ENCODE measurements around the gene PLPPR2.
"Not testable (repeated sequence)": the region's sequence is repeated elsewhere in the genome, so short reads cannot be mapped to it uniquely, and the experiment has no call there.

PLPPR2 gene

DNA sequence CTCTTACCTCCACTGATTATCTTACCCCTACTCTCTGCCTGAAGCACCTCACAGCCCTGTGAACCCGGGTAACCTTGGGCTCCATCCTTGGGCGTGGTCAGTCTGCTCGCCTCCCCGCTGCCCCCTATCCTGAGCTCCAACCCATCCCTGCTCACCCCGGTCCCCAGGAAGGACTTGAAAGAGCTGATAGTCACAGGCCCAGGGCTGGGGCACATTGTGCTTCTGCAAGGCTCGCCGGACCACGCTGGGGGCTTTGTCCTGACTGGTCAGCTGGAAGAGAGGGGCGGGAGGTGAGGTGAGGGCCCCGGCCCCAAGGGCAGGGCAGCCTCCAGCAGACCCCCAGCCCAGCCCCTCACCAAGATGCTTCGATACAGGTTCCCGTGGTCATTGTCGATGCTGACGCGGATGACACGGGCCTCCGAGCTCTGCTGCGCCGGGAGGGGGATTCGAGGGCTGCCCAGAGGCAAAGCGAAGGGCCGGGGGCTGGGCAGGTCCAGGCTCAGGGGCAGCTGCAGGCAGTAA lies 41.9 kb downstream of the PLPPR2 start:
- DNase-seq (ENCODE audit: low spot score): no peak

- no peak for DNase-seq (ENCODE audit: low spot score)
These were observed 44.4 kb downstream of the PLPPR2 start for GRCh38 chr19:11399667-11400066.

DNA sequence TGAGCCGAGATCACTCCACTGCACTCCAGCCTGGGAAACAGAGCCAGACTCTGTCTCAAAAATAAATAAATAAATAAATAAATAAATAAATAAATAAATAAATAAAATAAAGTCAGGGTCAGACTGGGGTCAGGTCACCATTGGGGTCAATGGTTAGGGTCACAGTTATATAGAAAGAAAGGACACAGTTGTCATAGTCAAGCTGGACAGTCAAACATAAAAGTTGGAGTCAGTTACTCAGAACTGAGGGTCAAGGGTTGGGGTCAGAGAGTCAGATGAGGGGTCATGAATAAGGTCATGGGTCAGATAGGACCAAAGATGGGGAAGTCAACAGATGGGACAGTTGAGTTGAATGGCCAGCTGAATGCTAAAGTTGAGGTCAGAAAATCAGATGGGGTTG lies 45.6 kb downstream of the PLPPR2 start:
- no peak for DNase-seq (ENCODE audit: low spot score)

GRCh38 chr19:11401808-11402543 lies 46.7 kb downstream of the PLPPR2 start:
- no peak for DNase-seq (ENCODE audit: low spot score)

DNA sequence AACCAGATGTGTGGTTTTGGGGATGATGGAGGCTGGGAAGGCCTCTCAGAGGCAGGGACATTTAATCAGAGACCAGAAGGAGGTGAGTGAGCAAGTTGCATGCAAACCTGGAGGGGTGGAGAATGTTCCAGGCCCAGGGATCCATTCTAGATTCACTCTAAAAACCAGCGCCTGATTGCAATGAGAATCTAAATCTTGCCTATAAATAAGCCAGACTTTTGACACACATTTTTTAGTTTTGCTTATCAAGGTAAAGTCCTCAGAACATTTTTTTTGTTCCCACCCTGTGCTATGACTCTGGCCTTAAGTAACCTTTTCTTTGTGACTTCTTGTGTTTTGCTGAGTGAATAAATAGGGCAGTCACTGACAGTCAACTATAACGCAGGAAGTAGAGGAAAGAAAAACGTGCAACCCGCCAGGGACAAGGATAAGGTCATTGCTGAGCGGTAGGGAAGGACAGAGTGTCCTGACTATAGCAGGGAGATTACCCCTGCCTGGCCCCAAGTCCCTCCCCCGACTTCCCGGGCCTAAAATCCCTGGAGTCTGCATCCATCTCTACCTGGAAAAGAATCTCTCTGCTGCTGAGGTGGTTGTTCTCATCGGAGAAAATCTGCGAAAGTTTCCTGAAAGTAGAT lies 49.5 kb downstream of the PLPPR2 start:
- no peak for DNase-seq (ENCODE audit: low spot score)

DNA sequence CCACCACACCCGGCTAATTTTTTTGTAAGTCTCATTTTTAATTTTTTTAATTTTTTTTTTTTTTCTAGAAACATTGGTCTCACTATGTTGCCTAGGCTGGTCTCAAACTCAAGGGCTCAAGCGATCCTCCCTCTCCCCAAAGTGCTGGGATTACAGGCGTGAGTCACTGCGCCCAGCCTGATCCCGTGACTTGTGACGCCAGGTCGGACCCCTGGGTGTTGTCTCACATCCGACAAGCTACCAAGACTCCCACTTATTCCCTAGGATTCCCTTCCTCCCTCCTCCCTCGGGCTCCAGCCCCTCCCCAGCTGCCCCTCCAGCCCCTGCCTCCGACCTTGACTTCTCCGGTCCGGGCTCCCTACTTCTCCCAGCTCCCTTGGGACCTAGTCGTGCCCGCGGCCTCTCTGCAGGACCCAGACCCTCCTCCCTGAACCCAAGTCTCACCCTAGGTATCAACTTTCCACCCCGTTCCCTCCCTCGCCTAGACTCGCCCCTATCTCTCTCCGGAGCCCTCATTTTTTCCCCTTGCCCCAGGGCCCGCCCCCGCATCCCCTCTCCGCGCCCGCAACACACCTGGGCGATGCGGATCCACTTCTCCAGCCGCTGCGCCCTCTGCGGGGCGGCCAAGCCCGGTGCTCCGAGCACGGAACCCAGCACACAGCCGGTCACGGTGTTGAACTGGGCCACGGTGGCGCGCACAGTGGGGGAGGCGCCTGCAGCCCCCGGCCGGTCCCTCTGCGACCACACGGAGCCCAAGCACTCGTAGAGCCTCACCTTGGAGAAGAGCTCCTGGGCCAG lies 50.8 kb downstream of the PLPPR2 start:
- DNase-seq (ENCODE audit: low spot score): no peak

DNA sequence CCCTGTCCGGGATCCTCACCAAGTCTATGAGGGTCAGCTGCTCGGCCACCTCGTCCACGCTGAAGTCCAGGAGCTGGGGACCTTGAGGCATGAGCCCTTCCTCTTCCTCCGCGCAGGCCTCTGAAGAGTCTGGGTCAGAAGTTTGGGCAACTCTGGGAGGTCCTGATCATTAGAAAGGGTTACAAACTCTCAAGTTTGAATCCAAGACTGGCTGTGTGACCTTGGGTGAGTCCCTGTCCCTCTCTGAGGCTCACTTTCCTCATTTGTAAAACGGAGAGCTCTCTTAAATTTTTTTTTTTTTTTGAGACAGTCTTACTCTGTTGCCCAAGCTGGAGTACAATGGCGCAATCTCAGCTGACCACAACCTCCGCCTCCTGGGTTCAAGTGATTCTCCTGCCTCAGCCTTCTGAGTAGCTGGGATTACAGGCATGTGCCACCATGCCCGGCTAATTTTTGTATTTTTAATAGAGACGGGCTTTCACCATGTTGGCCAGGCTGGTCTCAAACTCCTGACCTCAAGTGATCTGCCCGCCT lies 51.5 kb downstream of the PLPPR2 start:
- DNase-seq (ENCODE audit: low spot score): not testable (repeated sequence)

DNA sequence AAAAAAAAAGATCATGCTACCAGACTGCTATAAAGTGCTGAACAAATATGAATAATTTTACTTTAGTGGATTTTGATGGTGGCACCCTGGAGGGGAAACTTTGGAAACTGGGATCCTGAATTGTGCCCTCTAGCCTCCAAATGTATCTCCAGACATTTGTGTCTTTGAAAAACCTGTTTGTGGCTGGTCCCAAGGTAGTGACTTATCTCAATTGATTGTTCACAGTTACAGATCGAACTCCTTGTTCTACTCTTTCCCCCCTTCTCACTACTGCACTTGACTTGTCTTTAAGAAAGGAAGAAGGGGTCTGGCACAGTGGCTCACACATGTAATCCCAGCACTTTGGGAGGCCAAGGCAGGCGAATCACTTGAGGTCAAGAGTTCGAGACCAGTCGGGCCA lies 53.4 kb downstream of the PLPPR2 start:
- DNase-seq (ENCODE audit: low spot score): no peak

DNA sequence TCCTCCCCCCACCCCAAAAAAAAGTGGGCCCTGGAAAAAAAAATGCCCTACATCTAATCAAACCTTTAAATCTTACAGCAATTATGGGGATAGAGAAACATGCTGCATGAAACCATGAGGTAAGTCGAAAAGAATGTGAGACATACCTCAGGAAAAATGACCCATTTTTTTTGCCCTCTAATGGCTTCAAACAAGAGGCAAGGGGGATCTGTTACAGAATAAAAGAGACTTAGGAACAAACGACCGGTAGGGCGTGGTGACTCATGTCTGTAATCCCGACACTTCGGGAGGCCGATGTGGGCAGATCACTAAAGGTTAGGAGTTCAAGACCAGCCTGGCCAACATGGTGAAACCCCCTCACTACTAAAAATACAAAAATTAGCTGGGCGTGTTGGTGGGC lies 55.5 kb downstream of the PLPPR2 start:
- no peak for DNase-seq (ENCODE audit: low spot score)

DNA sequence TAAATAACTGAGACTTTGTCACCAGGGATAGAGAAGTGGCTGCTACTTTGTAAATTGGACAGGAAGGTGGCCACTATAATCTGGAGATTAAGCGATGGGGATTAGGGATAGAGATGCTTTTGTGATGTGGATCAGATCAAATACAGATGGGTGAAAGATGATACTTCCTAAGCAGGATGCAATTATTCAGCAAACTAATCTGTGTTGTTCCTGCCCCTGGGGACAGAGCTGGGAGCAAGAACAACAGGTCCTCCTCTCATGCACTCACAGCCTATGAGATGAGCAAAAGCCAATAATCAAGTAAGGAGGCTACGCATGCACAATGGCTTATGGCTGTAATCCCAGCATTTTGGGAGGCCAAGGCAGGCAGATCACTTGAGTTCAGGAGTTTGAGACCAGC lies 59.3 kb downstream of the PLPPR2 start:
- no peak for DNase-seq (ENCODE audit: low spot score)

All from globus pallidus (tissue), 1 donor.